ENCODE measurements around the gene ARID5A. TPM values are rescaled to one million over a fixed set of nuclear protein-coding genes. Genes with fewer than 3 reads are reported as not detected.

The ARID5A gene
- total RNA-seq, 1 experiment from 2014 or later = 9.3 TPM

GRCh38 chr2:96508521-96509113 is 27.9 kb upstream of the ARID5A start:
- DNase-seq = no peak
- CTCF ChIA-PET = interaction anchor here (0.6 to 8.6 kb wide), 7 partner anchors 15 to 173 kb away, joined by 3 to 101 read pairs (median 4); partner anchors contain the start of gene NCAPH
- peaks cover 50% of the 10 kb centered on the region for H3K4me1 Mint-ChIP-seq (ENCODE audit: low read depth, unreplicated experiment)
- H3K36me3 Mint-ChIP-seq (ENCODE audit: insufficient read depth, unreplicated experiment) = peaks cover 20% of the 10 kb centered on the region
- H3K27ac Mint-ChIP-seq (ENCODE audit: unreplicated experiment) = no peak overlapping the region
- H3K27me3 Mint-ChIP-seq (ENCODE audit: unreplicated experiment) = peaks cover 13% of the 10 kb centered on the region
- H3K9me3 Mint-ChIP-seq (ENCODE audit: low read depth, unreplicated experiment) = no peaks in the 10 kb centered on the region
- no TSS peak for BruUV-seq (replicated peaks)
- H3K4me3 Mint-ChIP-seq (ENCODE audit: low read depth, unreplicated experiment) = peak overlapping the region; percentile 7
- intact Hi-C loops (cut with micrococcal nuclease; ENCODE audit: unreplicated experiment) = loop anchor here (1.0 to 5.0 kb wide), 5 partner anchors 38 to 516 kb away; partner anchors contain the start of gene ANKRD36C
- TF ChIP-seq, protein P1, sequence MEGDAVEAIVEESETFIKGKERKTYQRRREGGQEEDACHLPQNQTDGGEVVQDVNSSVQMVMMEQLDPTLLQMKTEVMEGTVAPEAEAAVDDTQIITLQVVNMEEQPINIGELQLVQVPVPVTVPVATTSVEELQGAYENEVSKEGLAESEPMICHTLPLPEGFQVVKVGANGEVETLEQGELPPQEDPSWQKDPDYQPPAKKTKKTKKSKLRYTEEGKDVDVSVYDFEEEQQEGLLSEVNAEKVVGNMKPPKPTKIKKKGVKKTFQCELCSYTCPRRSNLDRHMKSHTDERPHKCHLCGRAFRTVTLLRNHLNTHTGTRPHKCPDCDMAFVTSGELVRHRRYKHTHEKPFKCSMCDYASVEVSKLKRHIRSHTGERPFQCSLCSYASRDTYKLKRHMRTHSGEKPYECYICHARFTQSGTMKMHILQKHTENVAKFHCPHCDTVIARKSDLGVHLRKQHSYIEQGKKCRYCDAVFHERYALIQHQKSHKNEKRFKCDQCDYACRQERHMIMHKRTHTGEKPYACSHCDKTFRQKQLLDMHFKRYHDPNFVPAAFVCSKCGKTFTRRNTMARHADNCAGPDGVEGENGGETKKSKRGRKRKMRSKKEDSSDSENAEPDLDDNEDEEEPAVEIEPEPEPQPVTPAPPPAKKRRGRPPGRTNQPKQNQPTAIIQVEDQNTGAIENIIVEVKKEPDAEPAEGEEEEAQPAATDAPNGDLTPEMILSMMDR (IDR thresholded peaks at IDR 0.05; ENCODE audit: unreplicated experiment) = no peak

GRCh38 chr2:96509114-96509846 is 27.3 kb upstream of the ARID5A start:
- H3K27ac Mint-ChIP-seq (ENCODE audit: unreplicated experiment) = no peak overlapping the region
- peaks cover 50% of the 10 kb centered on the region for H3K4me1 Mint-ChIP-seq (ENCODE audit: low read depth, unreplicated experiment)
- peak overlapping the region; percentile 7 for H3K4me3 Mint-ChIP-seq (ENCODE audit: low read depth, unreplicated experiment)
- H3K27me3 Mint-ChIP-seq (ENCODE audit: unreplicated experiment) = peaks cover 13% of the 10 kb centered on the region
- TF ChIP-seq, protein P1 (IDR thresholded peaks at IDR 0.05; ENCODE audit: unreplicated experiment) = peak; percentile 93
- H3K9me3 Mint-ChIP-seq (ENCODE audit: low read depth, unreplicated experiment) = no peaks in the 10 kb centered on the region
- CTCF ChIA-PET = interaction anchor here (0.6 to 8.6 kb wide), 9 partner anchors 16 to 173 kb away, joined by 3 to 101 read pairs (median 4); partner anchors contain the start of gene NCAPH
- H3K36me3 Mint-ChIP-seq (ENCODE audit: insufficient read depth, unreplicated experiment) = peaks cover 20% of the 10 kb centered on the region
- peak; percentile 95 for DNase-seq
- intact Hi-C loops (cut with micrococcal nuclease; ENCODE audit: unreplicated experiment) = loop anchor here (1.0 to 5.0 kb wide), 5 partner anchors 38 to 517 kb away; partner anchors contain the start of gene ANKRD36C
- no TSS peak for BruUV-seq (replicated peaks)

DNA sequence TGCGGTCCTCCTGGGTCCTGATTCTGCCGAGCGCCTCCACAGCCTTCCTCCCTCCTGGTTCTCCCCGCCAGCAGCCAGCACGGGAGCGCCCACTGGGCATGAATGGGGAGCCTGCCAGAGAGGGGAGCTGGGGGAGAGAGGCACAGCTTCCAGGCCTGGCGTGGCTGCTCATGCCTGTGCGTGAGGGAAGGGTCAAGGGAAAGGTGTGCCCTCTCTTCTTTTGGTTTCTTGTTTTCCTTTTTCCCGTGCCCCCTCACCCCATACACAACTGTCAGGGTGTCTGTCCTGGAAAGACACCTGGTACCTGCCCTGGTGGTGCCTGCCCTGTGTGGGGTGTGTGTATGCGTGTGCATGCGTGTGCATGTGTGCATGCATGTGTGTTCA is 26.7 kb upstream of the ARID5A start:
- intact Hi-C loops (cut with micrococcal nuclease; ENCODE audit: unreplicated experiment) = loop anchor here (1.0 to 5.0 kb wide), 5 partner anchors 39 to 518 kb away; partner anchors contain the start of gene ANKRD36C
- DNase-seq = no peak
- Mint-ChIP-seq H3K27ac (ENCODE audit: unreplicated experiment) (no peak overlapping the region), H3K4me3 (ENCODE audit: low read depth, unreplicated experiment) (peak overlapping the region; percentile 7), H3K36me3 (ENCODE audit: insufficient read depth, unreplicated experiment) (peaks cover 19% of the 10 kb centered on the region), H3K4me1 (ENCODE audit: low read depth, unreplicated experiment) (peaks cover 48% of the 10 kb centered on the region), H3K9me3 (ENCODE audit: low read depth, unreplicated experiment) (no peaks in the 10 kb centered on the region), H3K27me3 (ENCODE audit: unreplicated experiment) (peaks cover 15% of the 10 kb centered on the region)
- TF ChIP-seq, protein P1 (IDR thresholded peaks at IDR 0.05; ENCODE audit: unreplicated experiment) = no peak
- BruUV-seq (replicated peaks) = no TSS peak
- CTCF ChIA-PET = interaction anchor here (0.6 to 8.6 kb wide), 6 partner anchors 82 to 150 kb away, joined by 3 to 101 read pairs (median 6); no protein-coding TSS in a partner anchor

GRCh38 chr2:96510931-96511595 is 25.5 kb upstream of the ARID5A start:
- peaks cover 36% of the 10 kb centered on the region for H3K4me1 Mint-ChIP-seq (ENCODE audit: low read depth, unreplicated experiment)
- H3K36me3 Mint-ChIP-seq (ENCODE audit: insufficient read depth, unreplicated experiment) = peaks cover 11% of the 10 kb centered on the region
- H3K9me3 Mint-ChIP-seq (ENCODE audit: low read depth, unreplicated experiment) = no peaks in the 10 kb centered on the region
- no peak overlapping the region for H3K27ac Mint-ChIP-seq (ENCODE audit: unreplicated experiment)
- TF ChIP-seq, protein P1 (IDR thresholded peaks at IDR 0.05; ENCODE audit: unreplicated experiment) = no peak
- no peak overlapping the region for H3K4me3 Mint-ChIP-seq (ENCODE audit: low read depth, unreplicated experiment)
- no TSS peak for BruUV-seq (replicated peaks)
- intact Hi-C loops (cut with micrococcal nuclease; ENCODE audit: unreplicated experiment) = no loop called here
- CTCF ChIA-PET = interaction anchor here (0.7 to 8.6 kb wide), 3 partner anchors 102 to 265 kb away, joined by 3 to 101 read pairs (median 13); no protein-coding TSS in a partner anchor
- H3K27me3 Mint-ChIP-seq (ENCODE audit: unreplicated experiment) = peaks cover 28% of the 10 kb centered on the region
- DNase-seq = no peak

Data from Calu3 (cell line).